ENCODE results near the gene NSG1. TPM values are rescaled to one million over a fixed set of nuclear protein-coding genes. Genes with fewer than 3 reads are reported as not detected.

Gene NSG1
- total and polyA plus RNA-seq, 9 of the 15 experiments (the other 6 are each of a cell fraction or from before 2014, with no cell fraction given) = not detected

DNA sequence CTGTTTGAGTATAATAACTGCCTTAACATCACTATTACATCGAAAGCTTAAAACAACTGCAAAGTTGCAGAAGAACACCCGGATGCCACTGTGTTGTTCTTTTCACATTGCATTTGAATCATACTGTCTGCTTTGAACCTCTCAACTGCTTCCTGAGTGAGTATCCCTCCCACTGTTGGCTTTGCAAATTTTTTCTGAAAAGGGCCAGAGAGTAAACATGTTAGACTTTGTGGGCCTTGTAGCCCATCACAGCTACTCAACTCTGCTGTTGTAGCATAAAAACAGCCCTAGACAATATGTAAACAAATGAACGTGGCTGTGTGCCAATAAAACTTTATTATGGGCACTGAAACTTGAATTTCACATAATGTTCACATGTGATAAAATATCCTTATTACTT, 76.1 kb downstream of the NSG1 start:
- no peak overlapping the region for H3K4me2 ChIP-seq (ENCODE audit: insufficient read depth, low read length)
- ChIA-PET CTCF (ENCODE audit: low intra/inter-chr PET ratio) (interaction anchor here (0.7 kb wide), 1 partner anchor 151 kb away, joined by 4 read pairs; no protein-coding TSS in a partner anchor), POLR2A (interaction anchor here (0.6 kb wide), 1 partner anchor 208 kb away, joined by 4 read pairs; no protein-coding TSS in a partner anchor)
- ATAC-seq (no peak), DNase-seq (ENCODE audit: extremely low read depth in 1 of 4, low spot score in 3 of 4) (no peak), FAIRE-seq (no peak)
- no peaks in the 10 kb centered on the region for H4K20me1 ChIP-seq (replicated peaks; ENCODE audit: control insufficient read depth, insufficient read depth, low read length)
- in situ Hi-C loops (cut with MboI) (no loop called here), intact Hi-C loops (cut with micrococcal nuclease) (no loop called here)
- H3K4me1 ChIP-seq (replicated peaks in 1 of 2; ENCODE audit: control insufficient read depth in 2 of 2, insufficient read depth in 2 of 2, low read length in 2 of 2) = no peaks in the 10 kb centered on the region
- peaks cover 16% of the 10 kb centered on the region; the same call in 2 of the 3 replicates for H3K36me3 ChIP-seq (ENCODE audit: control insufficient read depth, insufficient read depth, low read length)
- no peaks in the 10 kb centered on the region for H3K79me2 ChIP-seq (ENCODE audit: control insufficient read depth, insufficient read depth, low read length)
- H3K27ac ChIP-seq (ENCODE audit: extremely low read depth, low read depth, low read length) = no peak overlapping the region
- H3K9me3 ChIP-seq (replicated peaks; ENCODE audit: control insufficient read depth, insufficient read depth, low read depth, low read length) = no peaks in the 10 kb centered on the region
- H3K4me3 ChIP-seq = no peak overlapping the region
- TF ChIP-seq NFIC (IDR thresholded peaks at IDR 0.05) = peak; percentile 47; the same call in 1 of the 2 replicates
- no peak for TF ChIP-seq SAP30 (IDR thresholded peaks at IDR 0.05; ENCODE audit: borderline replicate concordance, insufficient read depth, low read depth, low read length, poor library complexity, severe bottlenecking)
- TF ChIP-seq MYC (IDR thresholded peaks at IDR 0.05; ENCODE audit: low read depth, low read length) = no peak
- no peak for TF ChIP-seq MYC (CRISPR knock-in tag; IDR thresholded peaks at IDR 0.05; ENCODE audit: borderline replicate concordance, low read depth)
- TF ChIP-seq, protein P1, sequence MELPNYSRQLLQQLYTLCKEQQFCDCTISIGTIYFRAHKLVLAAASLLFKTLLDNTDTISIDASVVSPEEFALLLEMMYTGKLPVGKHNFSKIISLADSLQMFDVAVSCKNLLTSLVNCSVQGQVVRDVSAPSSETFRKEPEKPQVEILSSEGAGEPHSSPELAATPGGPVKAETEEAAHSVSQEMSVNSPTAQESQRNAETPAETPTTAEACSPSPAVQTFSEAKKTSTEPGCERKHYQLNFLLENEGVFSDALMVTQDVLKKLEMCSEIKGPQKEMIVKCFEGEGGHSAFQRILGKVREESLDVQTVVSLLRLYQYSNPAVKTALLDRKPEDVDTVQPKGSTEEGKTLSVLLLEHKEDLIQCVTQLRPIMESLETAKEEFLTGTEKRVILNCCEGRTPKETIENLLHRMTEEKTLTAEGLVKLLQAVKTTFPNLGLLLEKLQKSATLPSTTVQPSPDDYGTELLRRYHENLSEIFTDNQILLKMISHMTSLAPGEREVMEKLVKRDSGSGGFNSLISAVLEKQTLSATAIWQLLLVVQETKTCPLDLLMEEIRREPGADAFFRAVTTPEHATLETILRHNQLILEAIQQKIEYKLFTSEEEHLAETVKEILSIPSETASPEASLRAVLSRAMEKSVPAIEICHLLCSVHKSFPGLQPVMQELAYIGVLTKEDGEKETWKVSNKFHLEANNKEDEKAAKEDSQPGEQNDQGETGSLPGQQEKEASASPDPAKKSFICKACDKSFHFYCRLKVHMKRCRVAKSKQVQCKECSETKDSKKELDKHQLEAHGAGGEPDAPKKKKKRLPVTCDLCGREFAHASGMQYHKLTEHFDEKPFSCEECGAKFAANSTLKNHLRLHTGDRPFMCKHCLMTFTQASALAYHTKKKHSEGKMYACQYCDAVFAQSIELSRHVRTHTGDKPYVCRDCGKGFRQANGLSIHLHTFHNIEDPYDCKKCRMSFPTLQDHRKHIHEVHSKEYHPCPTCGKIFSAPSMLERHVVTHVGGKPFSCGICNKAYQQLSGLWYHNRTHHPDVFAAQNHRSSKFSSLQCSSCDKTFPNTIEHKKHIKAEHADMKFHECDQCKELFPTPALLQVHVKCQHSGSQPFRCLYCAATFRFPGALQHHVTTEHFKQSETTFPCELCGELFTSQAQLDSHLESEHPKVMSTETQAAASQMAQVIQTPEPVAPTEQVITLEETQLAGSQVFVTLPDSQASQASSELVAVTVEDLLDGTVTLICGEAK (IDR thresholded peaks at IDR 0.05) = peak; percentile 81
- TF ChIP-seq, protein P1 (CRISPR knock-in tag; IDR thresholded peaks at IDR 0.05) = no peak
- no TSS peak for BruUV-seq (replicated peaks)
- 69% methylated on average over 3 of the region's 3 CpGs for WGBS (ENCODE audit: insufficient coverage, low coverage, missing lambda C conversion rate)
- no peak overlapping the region for H3K9ac ChIP-seq (ENCODE audit: insufficient read depth in 1 of 2, low read depth in 2 of 2, low read length in 2 of 2)
- no peaks in the 10 kb centered on the region for H3K9me1 ChIP-seq (ENCODE audit: control insufficient read depth, insufficient read depth, low read length)
- no peaks in the 10 kb centered on the region for H3K27me3 ChIP-seq (ENCODE audit: control insufficient read depth in 2 of 2, insufficient read depth in 2 of 2, low read length in 2 of 2)
- no peak overlapping the region for H2AFZ ChIP-seq (ENCODE audit: low read depth, low read length)
